ENCODE data around the gene KLHDC9.
A peak's percentile ranks its signal among the peaks of the same experiment; 100 is the strongest.
"Not testable (repeated sequence)": the region's sequence is repeated elsewhere in the genome, so short reads cannot be mapped to it uniquely, and the experiment has no call there.

The KLHDC9 gene, protein sequence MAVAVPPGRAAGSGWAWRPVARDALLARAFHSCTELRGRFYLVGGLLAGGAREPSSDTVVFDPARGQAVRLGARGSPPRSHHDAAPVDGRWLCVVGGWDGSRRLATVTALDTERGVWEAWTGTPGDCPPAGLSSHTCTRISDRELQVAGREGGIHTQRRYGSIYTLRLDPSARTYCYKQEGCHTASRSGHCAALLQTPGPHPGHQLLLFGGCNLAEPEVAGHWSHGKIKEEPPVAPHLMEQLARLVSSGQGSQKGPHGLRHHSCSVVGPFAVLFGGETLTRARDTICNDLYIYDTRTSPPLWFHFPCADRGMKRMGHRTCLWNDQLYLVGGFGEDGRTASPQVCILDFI

DNA sequence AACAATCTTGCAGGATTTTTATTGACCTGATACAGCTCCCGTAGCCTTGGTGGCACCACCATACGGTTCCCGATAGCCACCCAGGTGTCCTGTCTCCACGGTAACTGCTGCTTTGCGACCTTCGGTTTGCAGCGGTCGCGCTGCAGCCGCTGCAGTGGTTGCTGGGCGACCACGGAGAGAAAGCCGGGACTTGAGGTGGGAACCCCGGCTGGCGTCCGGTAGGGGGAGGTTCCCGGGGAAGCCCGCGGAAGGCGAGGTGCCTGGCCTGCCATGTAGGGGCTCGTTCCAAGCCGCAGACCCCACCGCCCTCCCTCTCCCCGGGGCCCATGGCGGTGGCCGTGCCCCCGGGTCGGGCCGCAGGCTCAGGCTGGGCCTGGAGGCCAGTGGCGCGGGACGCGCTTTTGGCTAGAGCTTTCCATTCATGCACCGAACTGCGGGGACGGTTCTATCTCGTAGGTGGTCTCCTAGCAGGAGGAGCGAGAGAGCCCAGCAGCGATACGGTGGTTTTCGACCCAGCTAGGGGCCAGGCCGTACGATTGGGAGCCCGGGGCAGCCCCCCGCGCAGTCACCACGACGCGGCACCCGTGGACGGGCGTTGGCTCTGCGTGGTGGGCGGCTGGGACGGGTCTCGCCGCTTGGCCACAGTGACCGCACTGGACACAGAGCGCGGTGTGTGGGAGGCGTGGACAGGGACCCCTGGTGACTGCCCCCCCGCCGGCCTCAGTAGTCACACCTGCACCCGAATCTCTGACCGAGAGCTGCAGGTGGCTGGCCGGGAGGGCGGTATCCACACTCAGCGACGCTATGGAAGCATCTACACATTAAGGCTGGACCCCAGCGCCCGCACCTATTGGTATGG, at the start of gene KLHDC9:
Gene KLHDC9, plus strand, starts transcription at position 152 of the 859 bp plus-strand sequence. Its CDS starts 175 bp downstream, at position 327.
- H3K9me3 Mint-ChIP-seq, result no peaks in the 10 kb centered on the region
- ATAC-seq (ENCODE audit: low read depth) (peak; percentile 86), DNase-seq (ENCODE audit: low spot score in 2 of 2) (peak; percentile 64 to 66)
- H3K36me3 Mint-ChIP-seq, result peaks cover 3% of the 10 kb centered on the region
- peaks cover 29% of the 10 kb centered on the region for H3K4me1 Mint-ChIP-seq
- H3K4me3 Mint-ChIP-seq, result peak within 1 kb of the TSS; percentile 92
- peak within 1 kb of the TSS; percentile 100 for H3K27ac Mint-ChIP-seq
- H3K27me3 Mint-ChIP-seq, result no peaks in the 10 kb centered on the region

DNA sequence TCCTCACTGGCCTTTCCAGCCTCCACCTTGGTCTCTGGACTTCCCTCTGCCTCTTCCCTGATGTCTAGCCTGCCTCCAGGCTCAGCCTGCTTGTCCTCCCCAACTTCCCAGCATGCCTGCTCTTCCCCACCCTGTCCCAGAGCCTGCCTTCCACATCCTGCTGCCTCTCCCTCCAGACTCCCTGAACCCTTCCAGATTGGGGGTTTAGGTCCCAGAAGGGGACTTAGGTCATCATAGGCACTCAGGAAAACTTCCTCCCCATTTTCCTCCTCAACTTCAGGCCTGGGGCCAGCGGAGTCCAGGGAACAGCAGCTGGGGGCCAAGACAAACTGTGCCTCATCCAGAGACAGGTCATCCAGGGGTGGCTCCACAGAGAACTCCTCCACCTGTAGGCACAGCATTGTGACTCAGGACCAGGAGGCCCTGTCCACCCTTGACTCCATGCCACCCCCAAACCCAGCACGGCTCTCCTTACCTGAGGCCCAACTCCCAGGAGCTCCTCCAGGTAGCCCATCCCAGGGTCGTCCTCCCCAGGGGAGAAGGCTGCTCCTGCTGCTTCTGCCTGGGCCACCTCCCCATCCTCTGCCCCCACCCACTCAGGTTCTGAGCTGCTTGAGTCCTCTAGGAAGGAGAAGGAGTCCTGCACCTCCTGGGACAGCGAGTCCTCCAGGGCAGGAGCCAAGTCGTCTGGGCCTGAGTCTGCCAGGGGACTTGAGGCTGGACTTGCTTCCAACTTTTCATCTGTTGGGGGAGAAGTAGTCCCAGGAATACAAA, 49.0 kb upstream of the KLHDC9 start:
- DNase-seq (ENCODE audit: low spot score in 2 of 2) (no peak), ATAC-seq (ENCODE audit: low read depth) (no peak)
- Mint-ChIP-seq H3K36me3 (peaks cover 33% of the 10 kb centered on the region), H3K4me1 (peaks cover 25% of the 10 kb centered on the region), H3K4me3 (no peak overlapping the region), H3K27ac (peak overlapping the region; percentile 97), H3K9me3 (no peaks in the 10 kb centered on the region), H3K27me3 (no peaks in the 10 kb centered on the region)

GRCh38 chr1:161051219-161051618, 46.9 kb upstream of the KLHDC9 start:
- H3K27me3 Mint-ChIP-seq, result no peaks in the 10 kb centered on the region
- ATAC-seq (ENCODE audit: low read depth) (no peak), DNase-seq (ENCODE audit: low spot score in 2 of 2) (no peak)
- peaks cover 38% of the 10 kb centered on the region for H3K36me3 Mint-ChIP-seq
- no peak overlapping the region for H3K4me3 Mint-ChIP-seq
- H3K9me3 Mint-ChIP-seq, result no peaks in the 10 kb centered on the region
- H3K27ac Mint-ChIP-seq, result no peak overlapping the region
- peaks cover 27% of the 10 kb centered on the region for H3K4me1 Mint-ChIP-seq

DNA sequence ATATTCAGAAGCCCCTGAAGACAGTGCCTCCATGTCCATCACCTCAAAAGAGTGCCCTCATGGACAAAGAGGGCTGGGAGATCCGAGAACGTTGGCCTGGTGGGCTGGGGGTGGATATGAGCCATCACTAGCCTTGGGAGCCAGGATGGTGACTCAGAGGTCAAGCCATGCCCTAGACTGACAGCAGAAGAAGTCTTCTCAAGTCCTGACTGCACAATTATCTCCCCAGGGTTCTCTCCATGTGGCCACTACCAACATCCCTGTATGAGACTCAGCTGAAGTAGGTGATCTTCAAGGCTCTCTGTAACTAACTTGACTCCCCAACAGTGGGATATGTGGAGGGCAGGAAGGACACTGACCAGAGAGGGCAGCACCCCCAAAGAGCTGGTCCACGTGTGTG, 45.3 kb upstream of the KLHDC9 start:
- Mint-ChIP-seq H3K27me3 (no peaks in the 10 kb centered on the region), H3K4me1 (peaks cover 19% of the 10 kb centered on the region), H3K36me3 (peaks cover 44% of the 10 kb centered on the region), H3K27ac (peak overlapping the region; percentile 65), H3K9me3 (no peaks in the 10 kb centered on the region), H3K4me3 (no peak overlapping the region)
- ATAC-seq (ENCODE audit: low read depth) (no peak), DNase-seq (ENCODE audit: low spot score in 2 of 2) (no peak)

- ATAC-seq (ENCODE audit: low read depth), result no peak
- no peaks in the 10 kb centered on the region for H3K9me3 Mint-ChIP-seq
- no peak overlapping the region for H3K27ac Mint-ChIP-seq
- H3K36me3 Mint-ChIP-seq, result peaks cover 35% of the 10 kb centered on the region
- no peak overlapping the region for H3K4me3 Mint-ChIP-seq
- DNase-seq (ENCODE audit: low spot score in 2 of 2), result no peak
- no peaks in the 10 kb centered on the region for H3K27me3 Mint-ChIP-seq
- H3K4me1 Mint-ChIP-seq, result peaks cover 10% of the 10 kb centered on the region
Observed at GRCh38 chr1:161054232-161054631, 43.9 kb upstream of the KLHDC9 start.

DNA sequence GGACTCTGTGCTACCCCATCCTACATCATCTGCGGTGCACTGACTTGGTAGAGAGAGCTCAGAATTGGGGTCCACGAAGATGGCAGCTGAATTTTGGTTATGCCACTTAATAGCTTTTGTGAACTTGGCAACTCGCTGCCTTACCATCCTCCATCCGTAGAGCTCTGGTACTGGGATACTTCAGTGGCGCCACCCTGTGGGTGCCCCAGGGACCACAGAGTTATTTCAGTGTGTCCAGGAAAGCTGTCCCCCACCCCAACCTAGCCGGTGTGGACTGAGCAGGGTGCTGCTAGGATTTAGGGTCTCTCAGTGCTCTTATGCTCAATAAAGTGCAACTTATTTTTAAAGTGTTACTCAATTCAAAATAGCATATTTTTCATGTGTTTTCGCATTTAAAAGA, 43.4 kb upstream of the KLHDC9 start:
- ATAC-seq (ENCODE audit: low read depth), result no peak
- H3K4me3 Mint-ChIP-seq, result no peak overlapping the region
- H3K4me1 Mint-ChIP-seq, result peaks cover 12% of the 10 kb centered on the region
- no peaks in the 10 kb centered on the region for H3K27me3 Mint-ChIP-seq
- H3K27ac Mint-ChIP-seq, result no peak overlapping the region
- H3K36me3 Mint-ChIP-seq, result peaks cover 35% of the 10 kb centered on the region
- no peaks in the 10 kb centered on the region for H3K9me3 Mint-ChIP-seq
- no peak for DNase-seq (ENCODE audit: low spot score in 2 of 2)

DNA sequence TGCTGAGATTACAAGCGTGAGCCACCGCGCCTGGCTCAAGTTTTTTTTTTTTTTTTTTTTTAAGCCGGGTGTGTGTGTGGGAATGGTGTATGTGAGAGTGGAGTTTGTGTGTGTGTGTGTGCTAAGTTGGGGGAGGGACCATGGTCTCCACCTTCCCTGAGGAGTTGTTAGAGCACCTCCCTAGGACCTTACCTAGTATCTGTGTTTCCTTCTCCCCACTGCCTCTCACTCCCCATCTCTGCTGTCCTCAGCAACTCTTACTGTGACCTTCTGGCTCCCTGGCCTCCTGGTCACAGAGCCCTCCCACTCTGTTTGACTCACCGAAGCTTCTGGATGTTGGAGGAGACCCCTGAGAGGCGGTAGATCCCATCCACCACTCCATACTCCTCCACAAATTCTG, 38.9 kb upstream of the KLHDC9 start:
- DNase-seq (ENCODE audit: low spot score in 2 of 2) (no peak), ATAC-seq (ENCODE audit: low read depth) (no peak)
- no peak overlapping the region for H3K4me3 Mint-ChIP-seq
- H3K4me1 Mint-ChIP-seq, result peaks cover 32% of the 10 kb centered on the region
- H3K27me3 Mint-ChIP-seq, result no peaks in the 10 kb centered on the region
- H3K36me3 Mint-ChIP-seq, result peaks cover 28% of the 10 kb centered on the region
- H3K9me3 Mint-ChIP-seq, result no peaks in the 10 kb centered on the region
- H3K27ac Mint-ChIP-seq, result no peak overlapping the region

DNA sequence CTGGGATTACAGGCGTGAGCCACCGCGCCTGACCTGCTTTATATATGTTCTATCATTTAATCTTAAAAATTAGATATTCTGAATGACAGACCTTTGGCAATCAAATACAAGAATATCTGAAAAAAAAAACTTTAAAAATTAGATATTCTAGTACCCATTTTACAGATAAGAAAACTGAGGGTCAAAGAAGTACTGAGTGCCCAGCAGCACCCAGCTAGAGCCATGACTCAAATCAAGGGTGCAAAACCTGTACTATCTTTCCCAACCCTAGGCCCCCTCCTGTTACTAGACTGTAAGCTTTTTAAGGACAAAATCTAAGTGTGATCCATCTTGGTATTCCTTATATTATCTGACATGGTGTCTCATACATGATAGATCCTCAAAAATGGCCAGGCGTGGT, 36.7 kb upstream of the KLHDC9 start:
- ATAC-seq (ENCODE audit: low read depth) (no peak), DNase-seq (ENCODE audit: low spot score in 2 of 2) (no peak)
- Mint-ChIP-seq H3K27me3 (no peaks in the 10 kb centered on the region), H3K9me3 (no peaks in the 10 kb centered on the region), H3K36me3 (peaks cover 26% of the 10 kb centered on the region), H3K4me1 (peaks cover 35% of the 10 kb centered on the region), H3K4me3 (no peak overlapping the region), H3K27ac (no peak overlapping the region)

DNA sequence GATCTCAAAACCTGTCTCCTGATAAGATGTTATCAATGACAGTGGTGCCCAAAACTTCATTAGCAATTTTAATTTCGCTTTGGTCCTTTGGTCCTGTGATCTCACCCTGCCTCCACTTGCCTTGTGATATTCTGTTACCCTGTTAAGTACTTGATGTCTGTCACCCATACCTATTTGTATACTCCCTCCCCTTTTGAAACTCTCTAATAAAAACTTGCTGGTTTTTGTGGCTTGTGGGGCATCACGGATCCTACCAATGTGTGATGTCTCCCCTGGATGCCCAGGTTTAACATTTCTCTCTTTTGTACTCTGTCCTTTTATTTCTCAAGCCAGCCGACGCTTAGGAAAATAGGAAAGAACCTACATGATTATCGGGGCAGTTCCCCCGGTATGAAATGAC, 34.2 kb upstream of the KLHDC9 start:
- ATAC-seq (ENCODE audit: low read depth); H3K27me3 Mint-ChIP-seq; H3K9me3 Mint-ChIP-seq; DNase-seq (ENCODE audit: low spot score in 2 of 2): not testable (repeated sequence)
- Mint-ChIP-seq H3K27ac (peak overlapping the region; percentile 68), H3K4me1 (peaks cover 52% of the 10 kb centered on the region), H3K4me3 (peak overlapping the region; percentile 41), H3K36me3 (peaks cover 30% of the 10 kb centered on the region)

DNA sequence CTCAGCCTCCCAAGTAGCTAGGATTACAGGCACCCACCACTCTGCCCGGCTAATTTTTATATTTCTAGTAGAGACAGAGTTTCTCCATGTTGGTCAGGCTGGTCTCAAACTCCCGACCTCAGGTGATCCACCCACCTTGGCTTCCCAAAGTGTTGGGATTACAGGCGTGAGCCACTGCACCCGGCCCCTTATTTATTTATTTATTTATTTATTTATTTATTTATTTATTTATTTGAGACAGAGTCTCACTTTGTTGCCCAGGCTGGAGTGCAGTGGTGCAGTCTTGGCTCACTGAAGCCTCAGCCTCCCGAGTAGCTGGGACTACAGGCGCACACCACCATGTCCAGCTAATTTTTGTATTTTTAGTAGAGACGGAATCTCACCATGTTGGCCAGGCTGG, 32.5 kb upstream of the KLHDC9 start:
- not testable (repeated sequence) for ATAC-seq (ENCODE audit: low read depth); H3K4me3 Mint-ChIP-seq; H3K27ac Mint-ChIP-seq; H3K27me3 Mint-ChIP-seq; H3K9me3 Mint-ChIP-seq; DNase-seq (ENCODE audit: low spot score in 2 of 2)
- Mint-ChIP-seq H3K4me1 (peaks cover 58% of the 10 kb centered on the region), H3K36me3 (peaks cover 27% of the 10 kb centered on the region)

- peaks cover 25% of the 10 kb centered on the region for H3K36me3 Mint-ChIP-seq
Observed at GRCh38 chr1:161066694-161067093, 31.5 kb upstream of the KLHDC9 start.

GRCh38 chr1:161068306-161069234, 29.6 kb upstream of the KLHDC9 start:
- peaks cover 19% of the 10 kb centered on the region for H3K36me3 Mint-ChIP-seq

More at GRCh38 chr1:161066694-161067093, 31.5 kb upstream of the KLHDC9 start:
- no peaks in the 10 kb centered on the region for H3K9me3 Mint-ChIP-seq
- H3K4me1 Mint-ChIP-seq, result peaks cover 58% of the 10 kb centered on the region
- ATAC-seq (ENCODE audit: low read depth) (no peak), DNase-seq (ENCODE audit: low spot score in 2 of 2) (no peak)
- H3K27me3 Mint-ChIP-seq, result no peaks in the 10 kb centered on the region
- peak overlapping the region; percentile 95 for H3K27ac Mint-ChIP-seq
- H3K4me3 Mint-ChIP-seq, result peak overlapping the region; percentile 98

DNA sequence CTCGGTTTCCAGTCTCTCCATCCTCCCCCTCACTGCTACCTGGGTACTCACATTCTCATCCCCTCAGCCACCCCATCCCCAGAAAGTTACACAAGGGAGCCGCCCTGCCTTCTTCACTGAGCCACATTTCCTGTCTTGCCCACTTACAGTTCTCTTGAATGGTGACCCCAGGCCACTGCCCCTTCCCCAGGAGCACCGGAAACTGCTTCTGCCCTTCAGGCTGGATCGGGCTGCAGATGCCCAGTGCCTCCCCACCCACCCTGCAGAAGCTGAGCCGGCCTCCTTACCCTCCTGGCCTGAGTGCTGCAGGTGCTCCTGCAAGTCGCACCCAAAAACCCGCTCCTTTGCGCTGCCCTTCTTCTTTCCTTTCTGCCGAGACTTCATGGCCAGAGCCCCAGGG, 28.9 kb upstream of the KLHDC9 start:
- Mint-ChIP-seq H3K4me1 (peaks cover 49% of the 10 kb centered on the region), H3K27me3 (no peaks in the 10 kb centered on the region), H3K4me3 (peak overlapping the region; percentile 98), H3K36me3 (peaks cover 17% of the 10 kb centered on the region), H3K9me3 (no peaks in the 10 kb centered on the region), H3K27ac (peak overlapping the region; percentile 95)
- DNase-seq (ENCODE audit: low spot score in 2 of 2) (no peak), ATAC-seq (ENCODE audit: low read depth) (no peak)

More at GRCh38 chr1:161068306-161069234, 29.6 kb upstream of the KLHDC9 start:
- ATAC-seq (ENCODE audit: low read depth) (peak; percentile 68), DNase-seq (ENCODE audit: low spot score in 2 of 2) (peak; percentile 63 to 71)
- peak overlapping the region; percentile 98 for H3K4me3 Mint-ChIP-seq
- H3K9me3 Mint-ChIP-seq, result no peaks in the 10 kb centered on the region
- no peaks in the 10 kb centered on the region for H3K27me3 Mint-ChIP-seq
- H3K4me1 Mint-ChIP-seq, result peaks cover 54% of the 10 kb centered on the region
- H3K27ac Mint-ChIP-seq, result peak overlapping the region; percentile 95

Measured in memory B cell (primary cell).